ENCODE measurements around the gene PACS2. TPM values are rescaled to one million over a fixed set of nuclear protein-coding genes. Genes with fewer than 3 reads are reported as not detected.

The PACS2 gene
- total RNA-seq, 1 experiment from 2014 or later = 72.5 TPM

- no peak overlapping the region; the same call in 1 of the 2 replicates for H3K14ac ChIP-seq (ENCODE audit: insufficient read depth, low read length)
- no peak overlapping the region for H3K18ac ChIP-seq (ENCODE audit: insufficient read length, low read depth, low read length)
- no peak overlapping the region for H3K9ac ChIP-seq (ENCODE audit: extremely low read depth, insufficient read length, low read length)
- DNase-seq = peak; percentile 19
- Mint-ChIP-seq H3K4me3 (no peak overlapping the region), H3K27ac (no peak overlapping the region; a peak in 1 of 7 replicates), H3K36me3 (ENCODE audit: insufficient read depth in 1 of 3, low read depth in 3 of 3) (peaks cover 0 to 2% (median 0%) of the 10 kb centered on the region in 3 experiments; a peak in 1 of 7 replicates), H3K4me1 (peaks cover 0 to 4% of the 10 kb centered on the region in 2 experiments; a peak in 2 of 4 replicates), H3K27me3 (ENCODE audit: low read depth) (no peaks in the 10 kb centered on the region), H3K9me3 (no peaks in the 10 kb centered on the region)
- H3K4me1 ChIP-seq (ENCODE audit: insufficient read depth, low read length) = no peaks in the 10 kb centered on the region
- no peak overlapping the region for H4K91ac ChIP-seq (ENCODE audit: insufficient read length, low read depth, low read length)
- H2AK5ac ChIP-seq (ENCODE audit: insufficient read length, low read length) = no peak overlapping the region
- no peak overlapping the region for H2BK120ac ChIP-seq (ENCODE audit: low read depth, low read length, poor library complexity, severe bottlenecking)
- H4K20me1 ChIP-seq (ENCODE audit: control insufficient read depth, insufficient read depth, insufficient read length) = no peaks in the 10 kb centered on the region
- TF ChIP-seq CTCF (conservative IDR thresholded peaks at IDR 0.05) = no peak
- no peak overlapping the region for H2BK20ac ChIP-seq (ENCODE audit: low read depth, low read length, poor library complexity, severe bottlenecking)
- no peak overlapping the region for H3K4me2 ChIP-seq (ENCODE audit: insufficient read depth, insufficient read length, low read length)
- H3K79me1 ChIP-seq (ENCODE audit: insufficient read depth, low read depth, low read length, poor library complexity, severe bottlenecking) = no peaks in the 10 kb centered on the region
- H2BK5ac ChIP-seq (ENCODE audit: insufficient read length, low read length) = no peak overlapping the region
- no peak overlapping the region for H2BK15ac ChIP-seq (ENCODE audit: low read depth, low read length)
- no peaks in the 10 kb centered on the region for H3K27me3 ChIP-seq (ENCODE audit: insufficient read depth, low read length)
- H3K23me2 ChIP-seq (ENCODE audit: insufficient read length, low read depth, low read length, poor library complexity, severe bottlenecking) = no peaks in the 10 kb centered on the region
- H3K56ac ChIP-seq (ENCODE audit: insufficient read length, low read depth, low read length) = no peak overlapping the region
- H3K27ac ChIP-seq (ENCODE audit: insufficient read length, low read depth, low read length) = no peak overlapping the region
- no peaks in the 10 kb centered on the region for H3K9me3 ChIP-seq (ENCODE audit: control insufficient read depth, low read depth, low read length)
- no CpG with 5 or more reads among the region's 22 CpGs for WGBS (ENCODE audit: extremely low coverage, insufficient read length, low lambda C conversion rate)
- H2AFZ ChIP-seq (ENCODE audit: low read length) = no peak overlapping the region
- H4K5ac ChIP-seq (ENCODE audit: insufficient read length, low read depth, low read length) = no peak overlapping the region
- no peak overlapping the region for H3K23ac ChIP-seq (ENCODE audit: insufficient read length, low read depth, low read length)
- no peaks in the 10 kb centered on the region for H3K79me2 ChIP-seq (ENCODE audit: insufficient read depth, low read length)
- no peak overlapping the region for H4K8ac ChIP-seq (replicated peaks; ENCODE audit: insufficient read length, low read depth, low read length)
- no peak overlapping the region for H2BK12ac ChIP-seq (ENCODE audit: insufficient read length, low read depth, low read length)
- H3K4ac ChIP-seq (ENCODE audit: low read depth, low read length) = no peak overlapping the region
- no peak overlapping the region for H3T11ph ChIP-seq (ENCODE audit: low read length)
Observed at GRCh38 chr14:105271224-105271890, 43.2 kb upstream of the PACS2 start.
